Measurements from ENCODE around the gene TRAF4. TPM values are rescaled to one million over a fixed set of nuclear protein-coding genes. Genes with fewer than 3 reads are reported as not detected.

TRAF4 gene
- total RNA-seq, 1 experiment from 2014 or later: 227 TPM

GRCh38 chr17:28765038-28765437 lies 21.2 kb downstream of the TRAF4 start:
- H3K27ac ChIP-seq (ENCODE audit: insufficient read length, low read depth, low read length): no peak overlapping the region
- peaks cover 16 to 36% (median 32%) of the 10 kb centered on the region in 3 experiments for H3K36me3 Mint-ChIP-seq (ENCODE audit: insufficient read depth in 1 of 3, low read depth in 3 of 3)
- H4K91ac ChIP-seq (ENCODE audit: insufficient read length, low read depth, low read length): no peak overlapping the region
- no peaks in the 10 kb centered on the region for H3K23me2 ChIP-seq (ENCODE audit: insufficient read length, low read depth, low read length, poor library complexity, severe bottlenecking)
- no peak overlapping the region for H4K5ac ChIP-seq (ENCODE audit: insufficient read length, low read depth, low read length)
- H2BK120ac ChIP-seq (ENCODE audit: low read depth, low read length, poor library complexity, severe bottlenecking): no peak overlapping the region
- H3K4ac ChIP-seq (ENCODE audit: low read depth, low read length): no peak overlapping the region
- no peak overlapping the region for H3K9ac ChIP-seq (ENCODE audit: extremely low read depth, insufficient read length, low read length)
- WGBS (ENCODE audit: extremely low coverage, insufficient read length, low lambda C conversion rate): no CpG with 5 or more reads among the region's 4 CpGs
- H2BK15ac ChIP-seq (ENCODE audit: low read depth, low read length): no peak overlapping the region
- peaks cover 3% of the 10 kb centered on the region; the same call in 1 of the 2 replicates for H3K4me1 ChIP-seq (ENCODE audit: insufficient read depth, low read length)
- H3K4me2 ChIP-seq (ENCODE audit: insufficient read depth, insufficient read length, low read length): no peak overlapping the region
- H3K56ac ChIP-seq (ENCODE audit: insufficient read length, low read depth, low read length): no peak overlapping the region
- H3K79me2 ChIP-seq (ENCODE audit: insufficient read depth, low read length): 0 out of 2 replicates have a peak, but pooled peaks cover 2% of the 10 kb centered on the region
- H3K9me3 ChIP-seq (ENCODE audit: control insufficient read depth, low read depth, low read length): no peaks in the 10 kb centered on the region
- H4K20me1 ChIP-seq (ENCODE audit: control insufficient read depth, insufficient read depth, insufficient read length): no peaks in the 10 kb centered on the region
- H3K9me3 Mint-ChIP-seq: no peaks in the 10 kb centered on the region
- DNase-seq: no peak
- H3K23ac ChIP-seq (ENCODE audit: insufficient read length, low read depth, low read length): no peak overlapping the region
- no peak overlapping the region for H2BK5ac ChIP-seq (ENCODE audit: insufficient read length, low read length)
- peaks cover 30 to 35% of the 10 kb centered on the region in 2 experiments for H3K4me1 Mint-ChIP-seq
- H3K4me3 Mint-ChIP-seq: no peak overlapping the region
- H2BK20ac ChIP-seq (ENCODE audit: low read depth, low read length, poor library complexity, severe bottlenecking): no peak overlapping the region
- no peak overlapping the region for H3K18ac ChIP-seq (ENCODE audit: insufficient read length, low read depth, low read length)
- TF ChIP-seq CTCF (conservative IDR thresholded peaks at IDR 0.05): no peak
- H3K27me3 ChIP-seq (ENCODE audit: insufficient read depth, low read length): no peaks in the 10 kb centered on the region
- H3K27ac Mint-ChIP-seq: peak overlapping the region in 2 of 3 experiments; percentile 68 to 75; a peak in 1 of 7 replicates
- no peaks in the 10 kb centered on the region for H3K79me1 ChIP-seq (ENCODE audit: insufficient read depth, low read depth, low read length, poor library complexity, severe bottlenecking)
- H2AFZ ChIP-seq (ENCODE audit: low read length): no peak overlapping the region
- H3T11ph ChIP-seq (ENCODE audit: low read length): no peak overlapping the region
- H3K27me3 Mint-ChIP-seq (ENCODE audit: low read depth): no peaks in the 10 kb centered on the region
- H3K14ac ChIP-seq (ENCODE audit: insufficient read depth, low read length): no peak overlapping the region
- H2BK12ac ChIP-seq (ENCODE audit: insufficient read length, low read depth, low read length): no peak overlapping the region
- no peak overlapping the region for H2AK5ac ChIP-seq (ENCODE audit: insufficient read length, low read length)
- no peak overlapping the region for H4K8ac ChIP-seq (replicated peaks; ENCODE audit: insufficient read length, low read depth, low read length)
